Peyer's patch (tissue), 4 donors: ENCODE results near the gene PNPLA8. TPM values are rescaled to one million over a fixed set of nuclear protein-coding genes. Genes with fewer than 3 reads are reported as not detected.
A peak's percentile ranks its signal among the peaks of the same experiment; 100 is the strongest.
"Not testable (repeated sequence)": the region's sequence is repeated elsewhere in the genome, so short reads cannot be mapped to it uniquely, and the experiment has no call there.

Experiments
- DNase-seq, 3 donors: peaks; one replicate each; pipeline ENCODE4 v3.0.0-alpha.2; 2017 to 2019
- H3K27ac ChIP-seq, 4 donors: fragments of 200-600 bp; sonication (generic); one replicate each; pipeline ENCODE4 v1.5.1; 2016 to 2019
- H3K27me3 ChIP-seq, 2 donors: fragments of 200-600 bp; sonication (generic); one replicate each; pipeline ENCODE4 v1.5.1; 2019
- H3K36me3 ChIP-seq, 3 donors: fragments of 200-600 bp; sonication (generic); one replicate each; pipeline ENCODE4 v1.5.1; 2016 to 2019
- H3K4me1 ChIP-seq, 4 donors: fragments of 200-600 bp; sonication (generic); one replicate each; pipeline ENCODE4 v1.5.1; 2016 to 2019
- H3K4me3 ChIP-seq, 4 donors: fragments of 200-600 bp; sonication (generic); 1 replicate in 3 of 4; 2 replicates in 1 of 4; pipeline ENCODE4 v1.5.1; 2016 to 2019; ENCODE audit warnings: mild to moderate bottlenecking in 1 of 4
- H3K9me3 ChIP-seq, 4 donors: fragments of 200-600 bp; sonication (generic); one replicate each; pipeline ENCODE4 v1.5.1; 2016 to 2019; ENCODE audit warnings: mild to moderate bottlenecking in 1 of 4
- CTCF ChIP-seq, 6 experiments: fragments of 450-650 bp in 4 of 6; fragments of 200-600 bp in 2 of 6; sonication (generic) in 1 of 6; IDR thresholded peaks; one replicate each; pipeline ENCODE4 v1.5.1; 2017 to 2019; ENCODE audit warnings: antibody characterized with exemption in 6 of 6, mild to moderate bottlenecking in 3 of 6, moderate library complexity in 1 of 6
- POLR2A ChIP-seq, 2 donors: fragments of 450-650 bp; IDR thresholded peaks; one replicate each; pipeline ENCODE4 v1.5.1; 2017; ENCODE audit warnings: antibody characterized with exemption in 2 of 2, mild to moderate bottlenecking in 2 of 2, moderate library complexity in 2 of 2
- total RNA-seq, 4 donors: library from RNA; depleted of rRNA; stranded (reverse); fragments of >200 nt; gene quantifications; one replicate each; pipeline ENCODE4 v1.1.0, GENCODE V29; 2016

The PNPLA8 gene
- total RNA-seq, 4 donors from 2014 or later, result 8.9 to 28.9 (median 20.1) TPM

DNA sequence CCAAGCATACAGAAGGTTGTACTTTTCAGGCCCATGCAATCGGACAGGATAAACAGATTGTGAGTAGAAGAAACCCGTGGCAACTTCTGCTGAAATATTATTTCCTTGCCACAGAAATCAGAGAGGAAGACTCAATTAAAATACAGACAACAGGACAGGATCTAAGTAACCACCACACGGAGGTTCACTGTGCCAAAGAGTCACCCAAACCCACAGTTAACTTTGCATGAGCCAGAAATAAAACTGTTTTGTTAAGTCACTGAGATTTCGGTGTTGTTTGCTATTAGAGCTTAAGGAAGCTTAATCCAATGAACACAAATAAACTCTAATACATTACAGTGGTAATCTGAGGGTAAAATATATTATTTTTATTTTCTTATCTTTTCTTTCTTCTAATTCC lies 14.0 kb downstream of the PNPLA8 start:
- Histone ChIP-seq H3K27me3 (no peaks in the 10 kb centered on the region), H3K4me3 (no peak overlapping the region), H3K36me3 (peaks cover 0 to 35% (median 0%) of the 10 kb centered on the region in 3 donors), H3K9me3 (no peaks in the 10 kb centered on the region), H3K4me1 (no peaks in the 10 kb centered on the region), H3K27ac (no peak overlapping the region)
- DNase-seq, result no peak
- no peak for TF ChIP-seq CTCF (IDR thresholded peaks at IDR 0.05)

- H3K9me3 ChIP-seq, DNase-seq, H3K27me3 ChIP-seq, H3K4me1 ChIP-seq, H3K4me3 ChIP-seq: not testable (repeated sequence)
- H3K27ac ChIP-seq, result peak overlapping the region in 2 of 4 donors; percentile 66 to 71
- H3K36me3 ChIP-seq, result peaks cover 0 to 28% (median 0%) of the 10 kb centered on the region in 3 donors
These were observed 21.4 kb downstream of the PNPLA8 start for GRCh38 chr7:108504576-108504975.

- Histone ChIP-seq H3K4me1 (no peaks in the 10 kb centered on the region), H3K27me3 (no peaks in the 10 kb centered on the region), H3K9me3 (no peaks in the 10 kb centered on the region), H3K36me3 (peaks cover 0 to 29% (median 0%) of the 10 kb centered on the region in 3 donors), H3K4me3 (no peak overlapping the region), H3K27ac (peak overlapping the region in 2 of 4 donors; percentile 66 to 71)
- TF ChIP-seq POLR2A (IDR thresholded peaks at IDR 0.05) (no peak), CTCF (IDR thresholded peaks at IDR 0.05) (no peak)
- DNase-seq, result no peak
These were observed 22.6 kb downstream of the PNPLA8 start for GRCh38 chr7:108503112-108504026.

DNA sequence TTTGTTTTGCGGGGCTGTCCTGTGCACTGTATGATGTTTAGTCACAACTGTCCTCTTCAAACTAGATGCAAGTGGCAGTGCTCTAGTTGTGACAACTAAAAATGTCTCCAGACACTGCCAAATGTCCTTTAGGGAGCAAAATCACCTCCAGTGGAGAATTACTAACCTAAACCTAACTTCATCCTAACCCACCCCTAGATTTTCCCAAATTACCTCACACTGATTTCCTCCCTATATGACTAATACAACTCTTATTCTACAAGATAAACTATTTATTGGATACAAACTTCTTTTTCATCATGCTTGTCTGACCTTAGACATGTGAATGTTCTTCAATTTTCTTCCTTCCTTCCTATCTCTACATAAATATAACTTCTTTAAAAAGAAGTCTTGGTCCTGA lies 26.4 kb downstream of the PNPLA8 start:
- H3K27ac ChIP-seq, result no peak overlapping the region
- DNase-seq, result no peak
- no peak for TF ChIP-seq POLR2A (IDR thresholded peaks at IDR 0.05)
- H3K4me3 ChIP-seq, result no peak overlapping the region
- no peaks in the 10 kb centered on the region for H3K9me3 ChIP-seq
- no peaks in the 10 kb centered on the region for H3K27me3 ChIP-seq
- peaks cover 0 to 40% (median 0%) of the 10 kb centered on the region in 3 donors for H3K36me3 ChIP-seq
- H3K4me1 ChIP-seq, result no peaks in the 10 kb centered on the region

- Histone ChIP-seq H3K9me3 (no peaks in the 10 kb centered on the region), H3K27me3 (no peaks in the 10 kb centered on the region), H3K36me3 (peaks cover 0 to 50% (median 0%) of the 10 kb centered on the region in 3 donors), H3K27ac (no peak overlapping the region), H3K4me1 (no peaks in the 10 kb centered on the region), H3K4me3 (no peak overlapping the region)
- no peak for DNase-seq
- no peak for TF ChIP-seq POLR2A (IDR thresholded peaks at IDR 0.05)
- no peak for TF ChIP-seq CTCF (IDR thresholded peaks at IDR 0.05)
These were observed 27.5 kb downstream of the PNPLA8 start for GRCh38 chr7:108498481-108498880.

DNA sequence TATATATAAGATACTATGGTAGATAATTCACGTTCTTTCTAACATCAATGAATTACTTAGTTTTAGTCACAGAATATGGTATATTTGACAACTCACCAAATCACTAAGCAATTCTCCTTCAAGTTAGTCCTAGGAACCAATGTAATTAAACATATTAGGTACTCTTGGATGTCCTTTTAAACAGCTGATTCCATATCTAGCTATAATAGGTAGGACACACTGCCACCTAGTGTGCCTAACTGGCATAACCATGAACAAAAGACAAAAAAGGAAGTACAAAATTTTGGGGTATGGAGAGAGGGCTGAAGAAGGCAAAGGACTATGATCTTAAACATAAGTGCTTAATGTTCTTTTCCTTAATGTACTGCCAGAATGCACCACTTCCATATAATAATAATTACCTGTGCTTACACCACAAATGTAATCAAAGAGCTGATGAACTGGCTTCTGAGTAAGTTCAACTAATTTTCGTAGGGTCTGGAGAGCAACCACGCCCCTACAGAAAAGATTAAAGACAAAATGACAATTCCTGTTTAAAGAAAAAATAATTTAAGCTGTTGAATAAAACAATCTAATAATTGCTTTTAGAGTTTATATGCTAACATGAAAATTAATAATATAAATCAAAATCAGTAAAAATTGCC lies 28.7 kb downstream of the PNPLA8 start:
- Histone ChIP-seq H3K4me3 (no peak overlapping the region), H3K4me1 (no peaks in the 10 kb centered on the region), H3K9me3 (no peaks in the 10 kb centered on the region), H3K27ac (no peak overlapping the region), H3K27me3 (no peaks in the 10 kb centered on the region), H3K36me3 (peaks cover 0 to 48% (median 0%) of the 10 kb centered on the region in 3 donors)
- DNase-seq, result peak in 2 of 3 donors; percentile 71 to 77
- TF ChIP-seq CTCF (IDR thresholded peaks at IDR 0.05) (peak; percentile 70 to 85 (median 84)), POLR2A (IDR thresholded peaks at IDR 0.05) (no peak)
